NCI-H226 (cell line): Measurements from ENCODE around the gene TNFRSF13B.
"Not testable (repeated sequence)": the region's sequence is repeated elsewhere in the genome, so short reads cannot be mapped to it uniquely, and the experiment has no call there.

Experiments used
- DNase-seq: peaks from one replicate; pipeline ENCODE4 v3.0.0-alpha.2; 2015

TNFRSF13B gene

DNA sequence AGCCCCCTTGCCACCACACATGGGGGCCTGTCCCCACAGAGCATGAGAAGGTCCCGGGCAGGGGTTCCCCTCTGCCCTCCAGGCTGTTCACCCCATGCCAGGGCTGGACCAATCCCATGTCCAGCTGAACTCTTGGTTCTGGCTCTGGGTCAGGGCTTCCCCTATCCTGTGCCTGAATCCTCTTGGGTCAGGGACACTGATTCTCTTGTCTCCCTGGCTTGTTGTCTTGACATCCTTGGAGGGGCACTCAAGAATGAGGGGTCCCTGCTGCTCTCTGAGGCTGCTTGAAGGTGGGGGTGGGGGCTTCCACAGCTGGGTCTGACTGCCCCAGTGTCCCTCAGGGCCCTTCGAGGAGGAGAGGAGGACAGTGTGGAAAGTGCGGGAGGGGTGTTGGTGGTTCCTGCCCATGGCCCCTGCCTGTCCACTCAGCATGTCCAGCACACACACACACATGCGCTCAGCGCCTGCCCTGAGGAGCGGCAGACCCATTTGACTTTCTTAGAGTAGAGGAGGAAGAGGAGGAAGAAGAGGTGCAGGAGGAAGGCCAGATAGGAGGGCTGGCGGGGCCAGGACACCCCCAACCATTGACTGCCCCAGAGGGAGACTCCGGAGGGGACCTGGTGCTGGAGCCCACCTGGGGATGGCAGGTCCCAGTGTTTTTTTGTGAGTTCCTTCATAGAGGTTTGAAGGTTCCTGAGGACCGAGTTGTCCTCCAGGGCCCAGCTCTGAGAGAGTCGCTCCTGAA lies 47.0 kb downstream of the TNFRSF13B start:
- DNase-seq = no peak

DNA sequence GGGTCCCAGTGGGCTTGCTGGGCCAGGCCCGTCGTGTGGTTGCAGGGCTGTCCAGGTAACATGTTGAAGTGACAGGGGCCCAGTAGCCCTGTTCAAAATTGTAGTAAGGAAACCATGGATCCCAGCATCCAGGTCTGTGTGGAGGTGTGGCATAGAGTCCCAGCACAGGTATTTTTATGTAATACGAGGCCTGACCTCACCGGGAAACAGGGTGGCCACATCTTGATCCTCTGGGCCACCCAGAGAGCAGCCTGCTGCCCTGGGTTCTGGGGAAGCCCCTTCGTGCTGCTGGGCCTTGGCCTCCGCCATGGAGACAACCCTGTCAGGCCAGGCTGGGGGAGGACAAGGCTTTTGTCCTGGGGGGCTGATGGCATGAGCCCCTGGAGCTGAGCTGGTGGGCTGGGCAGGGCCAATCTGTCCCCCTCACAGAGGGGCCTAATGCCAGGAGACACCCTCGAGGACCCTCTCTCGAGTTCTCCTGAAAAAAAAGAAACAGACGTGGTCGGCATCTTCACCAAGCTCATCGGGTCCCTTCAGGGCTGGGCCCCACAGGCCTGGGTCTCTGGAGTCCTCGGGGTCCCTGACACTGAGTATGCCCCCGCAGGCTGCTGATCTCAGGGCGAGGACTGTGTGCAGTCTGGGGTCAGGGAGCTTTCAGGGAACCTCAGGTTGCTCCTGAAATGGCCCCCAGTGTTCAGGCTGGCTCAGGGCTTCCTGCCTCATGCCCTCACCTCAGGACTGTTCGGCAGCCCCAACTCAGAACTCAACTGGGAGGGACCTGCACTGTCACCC lies 47.8 kb downstream of the TNFRSF13B start:
- DNase-seq = no peak

DNA sequence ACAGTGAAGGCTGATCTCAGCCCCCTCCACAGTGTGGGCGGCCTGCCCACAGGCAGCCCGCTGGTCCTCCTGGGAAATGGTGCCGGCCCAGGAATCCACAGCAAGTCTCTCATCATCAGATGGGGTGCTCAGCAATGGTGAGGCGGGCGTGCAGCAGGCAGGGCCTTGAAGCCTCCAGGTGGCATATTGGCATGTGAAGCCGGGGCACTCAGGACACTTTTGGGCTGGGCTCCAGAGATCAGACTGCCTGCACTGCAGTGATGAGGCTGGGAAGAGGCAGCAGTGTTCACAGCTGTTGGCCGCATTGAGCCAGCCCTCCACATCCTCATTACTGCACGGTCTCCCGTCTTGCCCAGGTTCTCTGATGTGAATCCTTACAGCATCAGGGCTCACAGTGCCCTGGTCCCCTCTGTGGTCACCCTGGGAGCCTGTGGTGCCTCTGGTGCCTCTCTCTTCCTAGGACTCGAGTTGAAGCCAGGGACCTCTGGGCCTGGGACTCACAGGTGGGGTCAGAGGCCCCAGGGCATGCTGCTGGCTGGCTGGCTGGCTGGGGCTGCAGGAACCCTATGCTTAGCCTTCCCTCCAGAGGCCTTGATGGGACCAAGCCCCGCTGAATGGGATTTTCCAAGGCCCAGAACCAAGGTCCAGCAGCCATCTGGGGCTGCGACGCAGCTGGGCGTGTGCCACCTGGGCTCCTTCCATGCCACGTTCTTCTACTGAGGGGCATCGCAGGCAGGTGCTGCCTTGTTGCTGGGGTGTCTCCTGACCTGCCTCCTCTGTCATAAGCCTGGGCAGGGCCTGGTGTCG lies 48.6 kb downstream of the TNFRSF13B start:
- DNase-seq = no peak

DNA sequence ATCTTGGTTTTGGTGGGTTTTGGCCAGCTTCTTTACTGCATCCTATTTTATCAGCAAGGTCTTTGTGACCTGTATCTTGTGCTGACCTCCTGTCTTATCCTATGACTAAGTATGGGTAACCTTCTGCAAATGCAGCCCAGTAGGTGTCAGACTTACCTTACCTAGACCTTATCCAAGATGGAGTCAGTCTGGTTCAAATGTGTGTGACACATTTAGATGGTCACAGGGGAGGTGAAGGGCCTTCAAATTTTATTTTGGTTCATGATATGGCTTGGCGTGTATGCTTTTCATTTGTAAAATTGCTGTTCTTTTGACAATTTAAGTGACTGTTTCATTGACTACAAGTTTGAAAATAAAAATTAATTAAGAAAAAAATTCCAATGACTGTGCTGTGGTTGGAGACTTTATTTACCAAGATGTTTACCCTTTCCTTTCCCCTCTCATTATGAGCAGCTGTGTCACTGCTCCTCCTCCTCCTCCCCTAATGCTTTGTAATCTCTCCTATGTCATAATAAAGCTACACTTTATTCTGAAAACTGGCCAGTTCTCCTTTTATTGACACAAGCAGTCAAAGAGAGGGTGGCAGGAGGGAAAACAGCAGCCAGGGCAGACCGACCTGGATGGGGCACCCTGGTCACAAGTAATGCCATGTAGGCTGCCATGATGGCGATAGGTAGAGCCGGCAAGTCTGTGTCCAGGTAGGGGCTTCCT lies 49.4 kb downstream of the TNFRSF13B start:
- no peak for DNase-seq

DNA sequence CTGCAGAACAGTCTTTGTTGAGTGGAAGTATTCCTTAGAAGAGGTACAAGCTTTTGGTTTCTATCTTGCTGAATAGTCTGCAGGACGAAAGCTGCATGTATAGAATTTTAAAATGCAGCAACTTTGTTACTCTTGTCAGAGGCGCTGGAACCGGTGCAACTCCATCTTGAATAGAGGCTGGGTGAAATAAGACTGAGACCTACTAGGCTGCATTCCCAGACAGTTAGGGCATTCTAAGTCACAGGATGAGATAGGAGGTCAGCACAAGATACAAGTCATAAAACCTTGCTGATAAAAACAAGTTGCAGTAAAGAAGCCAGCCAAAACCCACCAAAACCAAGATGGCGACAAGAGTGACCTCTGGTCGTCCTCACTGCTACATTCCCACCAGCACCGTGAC lies 50.5 kb downstream of the TNFRSF13B start:
- DNase-seq = not testable (repeated sequence)

DNA sequence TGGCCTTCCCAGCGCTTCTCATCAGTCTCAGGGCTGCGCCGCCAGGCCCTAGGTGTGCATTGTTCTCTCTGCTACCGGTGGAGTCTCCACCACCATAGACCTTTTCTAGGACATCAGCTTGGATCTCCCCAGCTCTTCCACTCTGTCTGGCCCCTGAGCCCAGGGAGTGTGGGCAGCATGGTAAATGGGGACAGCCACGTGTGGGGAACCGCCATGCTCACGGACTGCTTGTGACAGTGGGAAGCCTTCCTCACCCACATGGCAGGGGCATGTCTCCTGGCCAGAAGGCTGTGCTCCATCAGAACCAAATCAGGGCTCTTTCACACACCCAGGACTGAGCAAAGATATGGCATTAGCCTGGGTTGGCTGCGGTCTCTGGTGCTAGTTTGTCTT lies 51.3 kb downstream of the TNFRSF13B start:
- no peak for DNase-seq

DNA sequence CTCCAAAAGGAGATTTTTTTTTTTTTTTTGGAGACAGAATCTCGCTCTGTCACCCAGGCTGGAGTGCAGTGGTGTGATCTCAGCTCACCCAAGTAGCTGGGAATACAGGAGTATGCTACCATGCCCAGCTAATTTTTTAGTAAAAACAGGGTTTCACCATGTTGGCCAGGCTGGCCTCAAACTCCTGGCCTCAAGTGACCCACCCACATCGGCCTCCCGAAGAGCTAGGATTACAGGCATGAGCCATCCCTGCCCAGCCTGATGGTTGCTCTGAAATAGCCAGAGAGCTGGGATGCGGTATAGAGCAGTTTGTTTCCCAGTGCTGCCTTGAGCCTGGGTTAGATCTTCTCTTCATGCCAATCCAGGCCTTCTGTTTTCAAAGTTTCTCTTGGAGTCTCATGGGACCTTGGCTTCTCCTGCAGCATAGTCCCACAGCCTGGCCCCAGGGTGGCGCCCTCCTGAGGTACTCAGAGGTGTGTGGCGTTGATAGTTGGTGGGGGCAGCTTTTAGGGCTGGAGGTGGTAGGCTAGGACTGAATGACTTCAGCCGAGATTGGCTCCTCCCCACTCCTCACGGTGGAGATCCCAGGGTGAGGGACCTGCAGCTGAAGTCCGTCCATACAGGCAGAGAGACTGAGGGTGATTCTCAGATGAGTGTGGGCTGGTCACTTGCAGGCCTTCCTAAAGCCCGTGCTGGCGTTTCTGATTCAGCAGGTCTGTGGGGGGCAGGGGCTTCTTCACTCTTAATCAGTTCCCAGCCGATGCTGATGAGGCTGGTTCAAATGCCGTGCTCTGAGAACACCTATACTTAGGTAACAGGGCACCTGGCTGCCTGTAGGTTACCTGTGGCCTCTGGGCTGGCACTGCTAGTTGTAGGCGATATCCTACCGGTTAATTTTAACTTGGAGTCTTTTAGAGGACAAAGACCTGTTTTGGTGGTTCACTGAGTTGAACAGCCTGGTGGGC lies 52.0 kb downstream of the TNFRSF13B start:
- no peak for DNase-seq

DNA sequence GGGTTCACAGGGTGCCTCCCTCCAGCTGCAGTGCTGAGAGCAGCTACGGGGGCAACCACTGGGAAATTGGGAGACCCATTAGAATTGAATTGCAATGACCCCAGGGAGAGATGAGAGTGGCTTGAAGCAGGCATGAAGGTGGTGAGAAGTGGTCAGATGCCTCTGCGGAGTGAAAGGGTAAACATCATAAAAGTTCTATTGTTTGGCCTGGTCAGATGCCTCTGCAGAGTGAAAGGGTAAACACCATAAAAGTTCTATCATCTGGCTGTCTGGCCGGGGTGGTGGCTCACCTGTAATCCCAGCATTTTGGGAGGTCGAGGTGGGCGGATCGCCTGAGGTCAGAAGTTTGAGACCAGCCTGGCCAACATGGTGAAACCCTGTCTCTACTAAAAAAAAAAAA lies 53.5 kb downstream of the TNFRSF13B start:
- no peak for DNase-seq

DNA sequence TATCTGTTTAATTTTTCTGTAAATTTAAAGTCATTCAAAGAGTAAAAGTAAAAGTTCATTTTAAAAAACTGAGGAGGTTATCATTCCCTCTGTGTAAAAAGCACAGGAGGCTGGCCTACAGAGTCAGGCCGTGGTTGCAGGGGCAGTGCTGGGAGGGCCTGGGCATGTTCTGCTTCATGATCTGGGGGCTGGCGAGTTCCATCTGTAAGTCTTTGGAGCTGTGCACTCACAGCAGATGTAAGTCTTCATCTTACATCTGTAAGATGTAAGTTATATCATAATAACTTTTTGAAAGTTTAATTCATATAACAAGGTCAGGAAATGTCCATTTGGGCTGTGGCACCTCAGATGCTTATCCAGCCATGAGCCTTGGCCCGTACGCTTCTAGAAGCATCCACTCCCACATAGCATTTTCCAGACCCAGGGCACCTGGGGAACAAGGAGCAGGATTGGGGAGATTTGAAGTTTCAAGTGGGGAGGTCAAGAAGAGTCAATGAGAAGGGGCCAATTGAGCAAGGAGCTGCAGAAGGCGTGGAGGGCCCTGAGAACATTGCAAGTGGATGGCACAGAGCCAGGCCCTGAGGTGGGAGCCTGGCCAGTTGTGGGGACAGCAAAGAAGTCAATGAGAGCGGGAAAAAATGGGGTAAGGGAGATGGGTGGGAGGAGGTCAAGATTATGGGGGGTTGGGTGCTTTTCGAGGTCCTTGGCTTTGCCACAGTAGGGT lies 54.1 kb downstream of the TNFRSF13B start:
- DNase-seq = no peak

DNA sequence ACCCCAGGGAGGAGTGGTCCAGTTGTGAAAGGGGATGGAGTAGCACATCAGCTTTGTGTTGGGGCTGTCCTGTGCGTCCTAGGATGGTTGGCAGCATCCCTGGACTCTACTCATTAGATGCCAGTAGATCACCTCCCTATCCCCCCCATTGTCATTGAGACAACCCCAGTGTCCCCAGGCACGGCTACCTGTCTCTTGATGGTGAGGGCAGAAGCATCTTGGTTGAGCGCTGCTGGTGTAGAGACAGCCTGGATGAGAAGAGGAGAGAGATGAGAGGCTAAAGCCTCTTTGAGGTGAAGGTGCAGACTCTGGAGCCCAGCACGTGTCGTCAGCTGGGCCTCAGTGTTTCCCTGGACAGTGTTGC lies 55.4 kb downstream of the TNFRSF13B start:
- no peak for DNase-seq

DNA sequence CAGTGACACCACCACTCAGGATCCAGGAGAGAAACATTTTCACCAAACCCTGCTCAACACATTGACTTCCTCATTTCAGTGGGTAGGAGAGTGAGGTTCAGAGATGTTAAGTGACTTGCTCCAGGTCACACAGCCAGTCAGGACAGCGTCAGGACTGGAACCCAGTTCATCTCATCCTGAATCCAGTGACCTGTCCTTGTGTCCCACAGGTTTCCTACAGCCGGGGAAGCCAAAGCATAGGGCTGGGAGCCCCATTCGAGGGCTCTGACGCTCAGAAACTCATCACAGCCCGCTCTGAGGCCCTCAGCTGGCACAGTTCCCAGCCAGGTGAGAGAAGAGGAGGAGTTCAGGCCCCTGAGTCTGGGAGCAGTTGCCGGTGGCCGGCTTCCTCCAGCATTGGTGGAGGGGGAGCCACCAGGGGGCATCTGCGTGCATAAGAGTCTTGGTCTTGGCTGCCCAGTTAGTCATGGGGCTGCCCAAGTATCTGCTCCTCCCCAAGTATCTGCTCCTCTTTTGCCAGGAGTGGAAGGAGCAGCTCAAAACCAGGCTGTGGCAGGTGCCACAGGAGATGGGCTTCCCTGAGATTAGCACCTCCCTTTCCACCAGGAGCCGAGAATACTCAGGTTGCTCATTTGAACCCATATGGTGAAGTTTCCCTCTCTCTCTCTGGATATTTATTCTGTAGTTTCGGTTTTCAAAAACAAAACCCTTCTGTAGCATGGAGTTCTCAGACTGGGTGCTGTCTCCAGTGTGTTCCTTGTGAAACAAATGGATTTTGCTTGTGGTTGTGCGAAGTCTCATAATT lies 56.0 kb downstream of the TNFRSF13B start:
- peak; percentile 53 for DNase-seq

DNA sequence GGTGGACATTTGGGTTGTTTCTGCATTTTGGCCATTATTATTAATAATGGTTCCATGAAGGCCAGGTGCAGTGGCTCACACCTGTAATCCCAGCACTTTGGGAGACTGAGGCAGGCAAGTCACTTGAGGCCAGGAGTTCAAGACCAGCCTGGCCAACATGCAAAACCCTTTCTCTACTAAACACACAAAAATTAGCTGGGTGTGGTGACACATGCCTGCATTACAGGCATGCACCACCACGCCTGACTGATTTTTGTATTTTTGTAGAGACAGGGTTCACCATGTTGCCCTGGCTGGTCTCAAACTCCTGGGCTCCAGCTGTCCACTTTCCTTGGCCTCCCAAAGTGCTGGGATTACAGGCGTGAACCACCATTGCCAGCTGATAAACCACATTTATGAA lies 58.5 kb downstream of the TNFRSF13B start:
- no peak for DNase-seq

DNA sequence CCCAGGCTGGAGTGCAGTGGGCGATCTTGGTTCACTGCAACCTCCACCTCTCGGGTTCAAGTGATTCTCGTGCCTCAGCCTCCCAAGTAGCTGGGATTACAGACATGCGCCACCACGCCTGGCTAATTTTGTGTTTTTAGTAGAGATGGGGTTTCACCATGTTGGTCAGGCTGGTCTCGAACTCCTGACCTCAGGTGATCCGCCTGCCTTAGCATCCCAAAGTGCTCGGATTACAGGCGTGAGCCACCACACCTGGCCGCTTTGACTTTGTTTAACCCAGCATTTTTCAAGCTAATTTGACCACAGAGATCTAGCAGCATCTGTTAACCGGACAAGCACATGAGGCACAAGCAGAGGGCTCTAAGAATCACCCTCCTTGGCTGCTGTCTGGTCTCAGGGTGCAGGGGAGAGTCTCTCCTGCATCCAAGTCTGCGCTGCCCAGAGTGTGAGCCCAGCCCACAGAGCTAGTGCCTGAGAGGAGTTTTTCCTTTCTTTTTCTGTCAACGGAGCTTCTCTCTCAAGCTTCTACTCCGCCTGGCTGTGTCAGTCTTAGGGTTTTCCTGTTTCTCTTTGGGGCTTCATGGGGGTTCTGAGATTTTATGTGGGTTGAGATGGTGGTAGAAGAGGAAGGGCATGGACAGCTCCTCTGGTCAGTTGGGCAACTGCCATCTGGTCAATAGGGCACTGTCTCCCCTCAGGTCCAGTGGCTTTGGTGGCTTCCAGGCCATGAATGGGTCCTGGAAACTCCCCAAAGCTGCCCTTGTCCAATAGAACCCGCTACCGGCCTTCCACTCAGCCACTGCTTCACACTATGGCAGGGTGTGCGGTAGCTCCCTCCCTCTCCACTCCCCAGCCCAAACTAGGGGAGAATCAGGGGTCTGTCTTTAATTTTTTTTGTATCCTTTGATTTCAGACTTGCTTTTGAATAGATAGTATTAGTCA lies 59.6 kb downstream of the TNFRSF13B start:
- DNase-seq = no peak

DNA sequence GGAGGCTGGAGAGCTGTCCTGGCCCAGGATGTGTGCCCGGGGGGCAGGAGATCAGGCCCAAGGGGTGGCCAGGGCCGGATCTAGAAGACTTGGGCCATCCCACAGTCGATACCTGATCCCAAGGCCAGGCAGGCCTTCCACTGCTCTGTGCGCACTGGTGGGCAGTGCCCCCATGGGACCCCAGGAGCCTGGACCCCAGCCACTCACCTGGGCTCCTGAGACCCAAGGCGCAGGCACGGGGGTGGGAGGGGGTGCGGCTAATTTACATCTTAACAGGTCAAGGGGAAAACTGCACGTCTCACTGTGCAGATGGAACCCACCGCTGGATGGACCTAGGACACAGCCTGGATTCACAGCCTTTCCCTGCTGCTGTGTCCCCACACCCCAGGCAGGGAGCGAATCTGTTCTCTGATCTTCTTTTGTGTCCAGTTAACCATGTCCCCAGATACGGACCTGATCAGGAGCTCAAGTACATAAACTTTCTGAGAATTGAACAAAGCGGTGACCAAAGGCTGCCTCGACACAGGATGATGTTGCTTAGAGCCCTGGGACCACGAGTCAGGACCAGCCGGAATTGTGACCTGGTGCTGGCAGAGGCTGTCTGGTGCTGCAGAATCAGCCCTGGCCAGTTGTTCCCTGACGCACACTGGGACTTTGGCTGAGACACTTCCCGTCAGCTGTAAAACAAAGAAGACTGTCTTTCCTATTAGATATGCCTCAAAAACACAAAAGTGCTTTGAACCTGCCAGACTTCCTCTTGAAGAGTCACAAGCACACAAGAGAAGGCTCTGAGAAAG lies 60.6 kb downstream of the TNFRSF13B start:
- no peak for DNase-seq

DNA sequence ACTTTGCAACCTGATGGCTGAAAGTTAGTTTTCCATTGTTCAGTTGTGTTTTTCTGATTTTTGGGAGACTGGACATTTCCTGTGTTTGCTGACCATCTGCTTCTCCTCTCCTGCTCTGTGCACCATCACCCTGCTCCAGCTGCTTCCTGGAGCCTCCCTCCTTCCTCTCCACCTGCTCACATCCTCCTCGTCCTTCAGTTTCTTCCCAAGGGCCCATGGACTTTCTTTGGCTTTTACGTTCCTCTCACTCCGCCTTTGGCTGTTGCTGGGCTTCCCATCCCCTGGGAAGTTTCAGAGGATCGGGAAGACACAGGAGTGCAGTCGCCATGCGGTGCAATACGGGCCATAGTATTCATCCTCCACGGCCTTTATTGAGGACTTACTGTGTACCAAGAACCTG lies 61.6 kb downstream of the TNFRSF13B start:
- no peak for DNase-seq

DNA sequence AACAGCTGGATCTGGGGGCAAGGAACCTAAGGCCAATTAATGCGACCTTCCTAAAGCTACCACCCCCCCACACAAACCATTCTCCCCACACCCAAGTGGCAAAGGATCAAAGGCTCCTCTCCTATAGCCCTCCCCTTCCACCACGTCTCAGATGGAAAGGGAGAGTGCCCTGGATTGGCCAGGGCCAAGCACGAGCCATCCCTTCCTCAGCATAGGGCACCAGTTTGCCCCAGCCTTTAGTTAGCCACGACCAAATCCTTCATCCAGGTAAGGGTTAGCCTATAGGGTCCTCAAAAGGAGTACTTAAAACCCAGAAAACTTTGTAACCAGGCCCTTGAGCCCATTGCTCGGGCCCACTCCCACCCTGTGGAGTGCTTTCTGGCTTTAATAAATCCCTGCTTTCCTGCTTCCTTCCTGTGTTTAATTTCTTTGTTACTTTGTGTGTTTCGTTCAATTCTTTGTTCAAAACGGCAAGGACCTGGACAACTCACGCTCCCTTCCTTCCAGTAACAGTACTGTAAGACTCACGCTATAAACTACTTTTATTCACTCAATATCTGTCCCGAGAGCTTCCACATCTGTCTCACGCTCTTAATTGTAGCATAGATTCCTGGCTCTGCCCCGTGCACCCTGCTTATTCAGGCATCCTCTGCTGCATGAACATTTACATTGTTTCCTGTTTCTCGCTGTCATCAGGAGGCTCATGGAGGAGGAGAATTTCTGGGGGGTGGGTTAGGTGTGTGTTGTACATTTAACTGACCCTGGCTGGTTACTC lies 62.3 kb downstream of the TNFRSF13B start:
- DNase-seq = no peak

DNA sequence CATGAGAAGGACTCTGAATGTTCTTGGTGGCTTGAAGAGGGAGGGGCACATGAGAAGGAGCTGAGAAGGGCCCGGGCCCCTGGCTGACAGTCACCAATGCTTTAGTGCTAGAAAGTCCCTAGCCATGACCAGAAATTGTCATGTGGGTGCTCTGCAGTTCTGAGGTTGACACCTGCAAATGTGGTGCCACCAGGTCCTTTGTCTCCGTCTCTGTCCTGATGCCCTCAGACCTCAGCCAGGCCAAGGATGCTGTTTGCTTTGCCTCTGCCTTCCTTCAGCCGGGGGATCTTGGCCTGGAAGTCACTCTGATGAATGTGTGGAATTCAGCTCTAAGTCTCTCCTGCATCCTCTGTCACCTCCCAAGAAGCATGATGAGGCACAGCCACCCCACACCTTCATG lies 63.6 kb downstream of the TNFRSF13B start:
- DNase-seq = no peak
